Mesothelial cell of epicardium (in vitro differentiated cells): ENCODE results near the gene CDH4. TPM values are rescaled to one million over a fixed set of nuclear protein-coding genes. Genes with fewer than 3 reads are reported as not detected.

Experiments used
- DNase-seq, 2 experiments: peaks; one replicate each; pipeline ENCODE4 v3.0.0; 2021; ENCODE audit warnings: low spot score in 2 of 2; ENCODE audit not compliant: unreplicated experiment in 2 of 2
- H3K27ac Mint-ChIP-seq: 2 replicates; pipeline ENCODE4 v1.8.0; 2021; ENCODE audit warnings: mixed read lengths
- H3K27me3 Mint-ChIP-seq: 2 replicates; pipeline ENCODE4 v1.8.0; 2021; ENCODE audit warnings: low read depth, mixed read lengths
- H3K36me3 Mint-ChIP-seq: 2 replicates; pipeline ENCODE4 v1.8.0; 2021; ENCODE audit warnings: mixed read lengths
- H3K4me1 Mint-ChIP-seq: 2 replicates; pipeline ENCODE4 v1.8.0; 2021; ENCODE audit warnings: mixed read lengths
- H3K4me3 Mint-ChIP-seq: 2 replicates; pipeline ENCODE4 v1.8.0; 2021; ENCODE audit warnings: mild to moderate bottlenecking, moderate library complexity, mixed read lengths
- H3K9me3 Mint-ChIP-seq: 2 replicates; pipeline ENCODE4 v1.8.0; 2021; ENCODE audit warnings: mixed read lengths
- total RNA-seq: library from RNA; stranded (reverse); gene quantifications from 3 replicates; pipeline ENCODE4 v1.2.1, GENCODE V29; 2021
- TF ChIP-seq, protein P1 (sequence below): fragments of 200-600 bp; sonication (generic); IDR thresholded peaks from one replicate; pipeline ENCODE4 v1.5.0; 2021; ENCODE audit warnings: antibody characterized with exemption; ENCODE audit not compliant: unreplicated experiment

CDH4 gene
- total RNA-seq, 1 donor from 2014 or later, result 1.1 TPM

DNA sequence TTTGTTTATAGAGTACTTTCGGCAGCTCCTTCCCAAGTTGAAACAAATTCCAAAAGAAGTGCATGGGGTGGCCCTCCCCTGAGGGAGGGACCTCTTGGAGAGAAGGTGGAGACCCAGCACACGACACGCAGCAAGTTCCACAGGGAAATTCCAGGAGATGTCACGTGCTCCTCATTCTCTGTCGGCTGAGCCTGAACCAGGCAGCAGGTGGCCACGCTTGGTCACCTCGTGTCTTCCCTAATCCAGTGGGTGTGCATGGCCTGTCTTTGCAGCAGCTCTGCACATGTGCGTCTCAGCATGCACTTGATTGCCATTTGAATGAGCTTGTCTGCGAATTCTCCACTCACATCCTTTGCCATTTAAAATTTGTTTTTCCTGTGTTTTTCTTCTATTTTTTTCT lies 357.4 kb downstream of the CDH4 start:
- H3K9me3 Mint-ChIP-seq, result peaks cover 8% of the 10 kb centered on the region
- H3K27ac Mint-ChIP-seq, result no peak overlapping the region
- H3K4me3 Mint-ChIP-seq, result no peak overlapping the region
- no peaks in the 10 kb centered on the region for H3K36me3 Mint-ChIP-seq
- H3K27me3 Mint-ChIP-seq, result peaks cover 20% of the 10 kb centered on the region
- TF ChIP-seq, protein P1, sequence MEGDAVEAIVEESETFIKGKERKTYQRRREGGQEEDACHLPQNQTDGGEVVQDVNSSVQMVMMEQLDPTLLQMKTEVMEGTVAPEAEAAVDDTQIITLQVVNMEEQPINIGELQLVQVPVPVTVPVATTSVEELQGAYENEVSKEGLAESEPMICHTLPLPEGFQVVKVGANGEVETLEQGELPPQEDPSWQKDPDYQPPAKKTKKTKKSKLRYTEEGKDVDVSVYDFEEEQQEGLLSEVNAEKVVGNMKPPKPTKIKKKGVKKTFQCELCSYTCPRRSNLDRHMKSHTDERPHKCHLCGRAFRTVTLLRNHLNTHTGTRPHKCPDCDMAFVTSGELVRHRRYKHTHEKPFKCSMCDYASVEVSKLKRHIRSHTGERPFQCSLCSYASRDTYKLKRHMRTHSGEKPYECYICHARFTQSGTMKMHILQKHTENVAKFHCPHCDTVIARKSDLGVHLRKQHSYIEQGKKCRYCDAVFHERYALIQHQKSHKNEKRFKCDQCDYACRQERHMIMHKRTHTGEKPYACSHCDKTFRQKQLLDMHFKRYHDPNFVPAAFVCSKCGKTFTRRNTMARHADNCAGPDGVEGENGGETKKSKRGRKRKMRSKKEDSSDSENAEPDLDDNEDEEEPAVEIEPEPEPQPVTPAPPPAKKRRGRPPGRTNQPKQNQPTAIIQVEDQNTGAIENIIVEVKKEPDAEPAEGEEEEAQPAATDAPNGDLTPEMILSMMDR, result no peak
- H3K4me1 Mint-ChIP-seq, result no peaks in the 10 kb centered on the region
- no peak for DNase-seq

DNA sequence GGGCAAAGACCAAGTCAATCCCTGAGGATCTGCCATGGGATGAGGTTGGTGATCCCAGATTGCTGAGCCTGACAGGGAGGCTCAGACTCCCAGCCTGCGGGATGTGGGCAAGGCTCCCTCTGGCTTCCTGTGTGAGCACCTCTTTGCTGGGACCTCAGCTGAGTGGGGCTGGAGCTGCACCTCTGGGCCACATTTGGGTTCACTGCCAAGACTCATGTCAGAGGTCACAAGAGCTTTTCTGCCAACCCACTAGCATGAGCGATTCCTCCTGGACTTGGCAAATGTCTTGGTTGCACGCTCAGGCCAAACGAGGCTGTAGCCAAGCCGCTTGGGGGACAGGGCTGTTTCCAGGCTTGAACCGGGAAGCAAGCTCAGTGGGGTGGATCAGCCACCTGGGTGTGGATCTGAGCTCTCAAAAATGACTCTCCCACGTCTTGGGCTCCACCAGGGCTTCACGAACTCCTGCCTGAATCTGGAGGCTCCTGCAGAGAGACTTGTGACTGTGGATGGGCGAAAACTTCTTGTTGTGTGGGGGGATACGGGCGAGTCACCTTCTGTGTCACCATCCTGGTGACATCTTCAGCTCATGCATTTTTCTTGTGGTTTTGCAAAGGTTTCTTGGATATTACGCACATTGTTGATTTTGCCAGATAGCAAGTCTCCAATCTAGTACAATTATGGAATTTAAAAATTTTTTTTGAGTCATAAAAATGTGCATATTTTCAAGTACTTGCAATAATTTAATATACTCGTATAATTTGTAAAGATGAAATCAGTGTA lies 359.5 kb downstream of the CDH4 start:
- H3K27me3 Mint-ChIP-seq, result peaks cover 16% of the 10 kb centered on the region
- H3K36me3 Mint-ChIP-seq, result no peaks in the 10 kb centered on the region
- no peaks in the 10 kb centered on the region for H3K4me1 Mint-ChIP-seq
- no peak overlapping the region for H3K27ac Mint-ChIP-seq
- peaks cover 8% of the 10 kb centered on the region for H3K9me3 Mint-ChIP-seq
- TF ChIP-seq, protein P1, result no peak
- no peak for DNase-seq
- H3K4me3 Mint-ChIP-seq, result no peak overlapping the region

DNA sequence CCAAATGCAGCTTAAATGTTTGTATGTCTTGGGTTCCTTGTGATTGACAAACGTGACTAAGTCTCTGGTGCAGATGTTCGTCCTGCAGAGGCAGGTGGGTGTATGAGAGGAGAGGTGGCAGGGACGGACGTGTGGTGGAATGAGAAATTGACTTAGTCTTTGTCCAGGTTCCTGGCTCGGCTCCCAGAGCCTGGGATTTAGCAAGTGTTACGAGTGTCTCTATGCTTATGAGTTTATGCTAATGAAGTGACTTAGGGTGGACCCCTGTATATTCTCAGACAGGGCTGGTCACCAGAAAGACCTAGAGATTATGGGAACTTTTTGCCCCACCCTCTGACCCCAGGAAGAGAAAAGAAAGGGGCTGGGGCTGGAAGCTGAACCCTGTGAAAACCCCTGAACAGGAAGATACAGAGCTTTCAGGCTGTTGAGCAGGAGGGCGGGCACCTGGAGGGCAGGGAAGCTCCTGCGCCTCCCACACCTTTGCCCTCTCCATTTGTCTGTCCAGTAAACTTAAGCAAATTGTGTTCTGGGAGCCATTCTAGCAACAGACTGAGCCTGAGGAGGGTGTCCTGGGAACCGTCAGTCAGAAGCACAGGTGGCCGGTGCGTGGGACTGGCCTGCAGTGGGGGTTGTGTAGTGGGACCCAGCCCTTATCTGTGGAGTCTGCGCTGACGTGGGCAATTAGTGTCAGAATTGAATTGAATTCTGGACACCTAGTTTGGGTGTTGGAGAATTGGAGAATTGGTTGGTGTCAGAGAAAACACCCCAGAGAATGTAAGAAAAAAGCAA lies 362.1 kb downstream of the CDH4 start:
- no peak for DNase-seq
- no peak overlapping the region for H3K27ac Mint-ChIP-seq

DNA sequence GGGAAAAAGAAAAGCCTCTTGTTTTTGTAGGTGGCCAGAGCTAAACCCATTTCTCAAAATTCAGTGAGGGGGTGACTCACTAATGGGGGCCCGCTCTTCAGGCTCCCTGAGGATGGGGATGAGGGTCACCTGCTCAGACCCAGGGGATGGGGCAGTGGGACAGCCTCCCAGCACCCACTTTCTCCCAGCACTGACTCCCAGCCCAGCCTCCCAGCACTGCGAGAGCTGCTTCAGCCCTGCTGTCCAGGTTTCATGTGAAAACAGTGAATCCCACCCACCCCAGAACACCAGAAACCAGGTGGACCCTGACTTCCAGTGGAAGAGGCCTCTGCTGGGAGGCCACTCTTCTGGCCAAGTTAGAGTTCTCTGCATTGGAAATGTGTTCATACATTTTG lies 362.6 kb downstream of the CDH4 start:
- Mint-ChIP-seq H3K4me1 (no peaks in the 10 kb centered on the region), H3K36me3 (no peaks in the 10 kb centered on the region), H3K9me3 (peaks cover 8% of the 10 kb centered on the region), H3K27me3 (peaks cover 13% of the 10 kb centered on the region), H3K4me3 (no peak overlapping the region), H3K27ac (no peak overlapping the region)
- TF ChIP-seq, protein P1, result no peak
- no peak for DNase-seq

More for the DNA sequence above, 362.1 kb downstream of the CDH4 start:
- Mint-ChIP-seq H3K9me3 (peaks cover 8% of the 10 kb centered on the region), H3K4me1 (no peaks in the 10 kb centered on the region), H3K4me3 (no peak overlapping the region), H3K27me3 (peaks cover 8% of the 10 kb centered on the region), H3K36me3 (no peaks in the 10 kb centered on the region)
- TF ChIP-seq, protein P1, result no peak

DNA sequence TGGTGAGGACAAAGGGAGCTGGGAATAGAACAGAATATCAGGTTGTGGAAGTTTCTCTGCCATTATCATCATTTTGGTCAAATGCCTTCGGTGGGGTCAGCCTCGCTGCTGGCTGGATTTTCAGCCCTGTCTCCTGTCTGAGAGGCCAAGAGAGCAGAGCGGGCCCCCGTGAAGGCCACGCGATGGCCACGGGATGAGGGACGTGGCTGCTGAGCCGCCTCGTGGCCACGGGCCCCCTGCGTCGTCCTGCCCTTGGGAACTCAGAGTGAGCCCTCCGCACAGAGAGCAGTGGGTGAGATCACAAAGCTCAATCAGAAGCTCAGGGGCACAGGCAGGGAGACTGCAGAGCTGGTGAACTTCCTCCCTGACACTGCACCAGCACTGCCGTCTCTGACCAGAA lies 363.7 kb downstream of the CDH4 start:
- H3K27ac Mint-ChIP-seq, result no peak overlapping the region
- H3K9me3 Mint-ChIP-seq, result peaks cover 8% of the 10 kb centered on the region
- no peaks in the 10 kb centered on the region for H3K36me3 Mint-ChIP-seq
- H3K27me3 Mint-ChIP-seq, result peaks cover 16% of the 10 kb centered on the region
- TF ChIP-seq, protein P1, result no peak
- no peak overlapping the region for H3K4me3 Mint-ChIP-seq
- no peak for DNase-seq
- H3K4me1 Mint-ChIP-seq, result no peaks in the 10 kb centered on the region
